ENCODE measurements around the gene PKD1.

Gene PKD1

GRCh38 chr16:2092256-2092620 lies 43.5 kb downstream of the PKD1 start:
- DNase-seq = no peak
- TF ChIP-seq GATA1 (IDR thresholded peaks at IDR 0.05; ENCODE audit: low read depth, low read length) (no peak), POLR2A (IDR thresholded peaks at IDR 0.05; ENCODE audit: low read length) (no peak)

DNA sequence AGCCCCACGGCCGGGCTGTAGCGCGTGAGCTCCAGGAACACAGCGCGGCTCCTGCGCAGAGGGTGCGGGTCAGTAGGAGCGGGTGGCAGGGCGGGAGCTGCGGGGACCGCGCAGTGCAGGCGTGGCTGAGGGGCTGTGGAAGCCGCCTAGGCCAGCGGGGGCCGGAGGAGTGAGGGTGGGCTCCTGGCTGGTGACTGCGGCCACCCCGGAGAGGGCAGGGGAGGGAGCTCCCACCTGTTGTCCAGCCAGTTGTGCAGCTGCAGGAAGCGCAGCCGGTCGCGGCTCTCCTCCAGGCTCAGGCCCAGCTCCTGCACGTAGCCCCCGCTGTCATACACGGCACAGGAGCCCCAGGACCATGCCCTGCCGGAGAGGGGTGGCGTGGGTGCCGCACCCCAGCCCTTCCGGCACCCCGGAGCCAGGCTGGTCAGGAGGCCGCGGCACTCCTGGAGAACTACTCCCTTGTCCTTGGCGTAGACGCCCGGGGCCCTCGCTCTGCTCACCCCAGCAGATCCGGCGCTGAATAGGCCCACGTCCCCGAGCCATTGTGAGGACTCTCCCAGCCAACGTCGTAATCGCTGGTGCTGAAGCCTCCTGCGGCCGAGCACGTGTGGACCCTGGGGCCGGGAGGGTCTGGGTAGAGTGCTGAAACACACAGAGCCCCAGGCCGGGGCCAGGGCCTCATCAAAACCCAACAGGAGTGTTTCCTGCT lies 44.0 kb downstream of the PKD1 start:
- DNase-seq = no peak
- TF ChIP-seq POLR2A (IDR thresholded peaks at IDR 0.05; ENCODE audit: low read length) = no peak

GRCh38 chr16:2090777-2091546 lies 44.7 kb downstream of the PKD1 start:
- TF ChIP-seq GATA1 (IDR thresholded peaks at IDR 0.05; ENCODE audit: low read depth, low read length) (no peak), POLR2A (IDR thresholded peaks at IDR 0.05; ENCODE audit: low read length) (no peak)
- DNase-seq = peak; percentile 68 to 78

DNA sequence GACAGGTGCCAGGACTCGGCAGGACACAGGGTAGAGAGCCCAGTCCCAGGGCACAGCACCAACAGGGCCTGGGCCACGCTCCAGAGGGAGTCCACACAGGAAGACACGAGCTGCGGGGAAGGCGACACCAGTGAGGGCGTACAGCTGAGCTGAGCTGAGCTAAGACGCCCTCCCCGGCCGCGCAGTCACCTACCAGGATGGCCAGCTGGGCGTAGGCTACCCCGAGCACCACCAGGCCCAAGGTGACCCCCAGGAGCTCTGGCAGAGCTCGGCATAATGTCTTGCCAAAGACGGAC lies 45.3 kb downstream of the PKD1 start:
- DNase-seq = no peak
- TF ChIP-seq GATA1 (IDR thresholded peaks at IDR 0.05; ENCODE audit: low read depth, low read length) = no peak
- no peak for TF ChIP-seq POLR2A (IDR thresholded peaks at IDR 0.05; ENCODE audit: low read length)

GRCh38 chr16:2089706-2090480 lies 45.8 kb downstream of the PKD1 start:
- no peak for TF ChIP-seq POLR2A (IDR thresholded peaks at IDR 0.05; ENCODE audit: low read length)
- no peak for TF ChIP-seq GATA1 (IDR thresholded peaks at IDR 0.05; ENCODE audit: low read depth, low read length)
- DNase-seq = no peak

- no peak for DNase-seq
- TF ChIP-seq POLR2A (IDR thresholded peaks at IDR 0.05; ENCODE audit: low read length) = no peak
- TF ChIP-seq GATA1 (IDR thresholded peaks at IDR 0.05; ENCODE audit: low read depth, low read length) = no peak
Measured at GRCh38 chr16:2088759-2089358, 46.8 kb downstream of the PKD1 start.

GRCh38 chr16:2087748-2088631 lies 47.7 kb downstream of the PKD1 start:
- no peak for DNase-seq
- TF ChIP-seq GATA1 (IDR thresholded peaks at IDR 0.05; ENCODE audit: low read depth, low read length) = no peak
- no peak for TF ChIP-seq POLR2A (IDR thresholded peaks at IDR 0.05; ENCODE audit: low read length)

DNA sequence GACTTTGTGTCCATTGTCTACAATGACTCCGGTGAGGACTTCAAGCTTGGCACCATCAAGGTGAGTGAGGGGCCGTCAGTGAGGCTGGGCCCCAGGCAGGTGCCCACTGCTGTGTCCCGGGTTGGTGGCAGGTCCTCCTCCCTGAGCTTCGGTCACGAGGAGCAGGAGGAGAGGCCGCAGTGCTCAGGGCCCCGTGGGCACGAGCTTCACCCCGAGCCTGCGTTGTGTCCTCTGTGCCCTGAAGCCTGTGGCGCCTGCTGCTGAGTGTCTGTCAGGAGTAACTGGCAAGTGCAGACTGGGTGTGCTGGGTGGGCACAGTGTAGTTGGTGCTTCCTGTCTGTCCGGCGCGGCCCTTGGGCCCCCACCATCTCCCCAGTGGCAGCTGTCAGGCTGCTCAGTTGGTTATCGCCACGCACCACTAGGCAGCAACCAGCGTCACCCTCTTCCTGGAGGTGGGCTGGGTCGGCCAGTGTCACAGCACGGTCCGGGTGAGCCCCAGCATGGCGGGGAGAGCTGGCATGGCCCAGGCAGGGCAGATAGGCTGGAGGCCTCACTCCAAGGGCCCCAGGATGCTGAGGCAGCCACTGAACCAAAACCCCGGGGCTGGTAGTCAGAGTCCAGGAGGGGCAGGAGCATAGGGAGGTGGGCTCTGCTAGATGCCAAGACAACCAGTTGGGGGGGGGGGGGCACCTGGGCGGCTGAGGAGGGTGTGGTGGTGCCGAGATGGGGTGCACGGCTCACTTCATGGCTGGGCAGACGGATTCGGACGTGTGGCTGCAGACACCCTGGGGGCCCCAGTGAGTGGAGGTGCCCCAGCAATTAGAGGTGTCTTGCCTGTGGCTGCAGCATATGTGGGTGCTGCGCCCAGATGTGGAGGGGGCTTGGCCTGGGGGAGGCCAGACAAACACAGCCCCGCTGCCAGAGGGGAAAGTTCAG lies 48.6 kb downstream of the PKD1 start:
- DNase-seq = no peak
- TF ChIP-seq GATA1 (IDR thresholded peaks at IDR 0.05; ENCODE audit: low read depth, low read length) = no peak
- TF ChIP-seq POLR2A (IDR thresholded peaks at IDR 0.05; ENCODE audit: low read length) = no peak

DNA sequence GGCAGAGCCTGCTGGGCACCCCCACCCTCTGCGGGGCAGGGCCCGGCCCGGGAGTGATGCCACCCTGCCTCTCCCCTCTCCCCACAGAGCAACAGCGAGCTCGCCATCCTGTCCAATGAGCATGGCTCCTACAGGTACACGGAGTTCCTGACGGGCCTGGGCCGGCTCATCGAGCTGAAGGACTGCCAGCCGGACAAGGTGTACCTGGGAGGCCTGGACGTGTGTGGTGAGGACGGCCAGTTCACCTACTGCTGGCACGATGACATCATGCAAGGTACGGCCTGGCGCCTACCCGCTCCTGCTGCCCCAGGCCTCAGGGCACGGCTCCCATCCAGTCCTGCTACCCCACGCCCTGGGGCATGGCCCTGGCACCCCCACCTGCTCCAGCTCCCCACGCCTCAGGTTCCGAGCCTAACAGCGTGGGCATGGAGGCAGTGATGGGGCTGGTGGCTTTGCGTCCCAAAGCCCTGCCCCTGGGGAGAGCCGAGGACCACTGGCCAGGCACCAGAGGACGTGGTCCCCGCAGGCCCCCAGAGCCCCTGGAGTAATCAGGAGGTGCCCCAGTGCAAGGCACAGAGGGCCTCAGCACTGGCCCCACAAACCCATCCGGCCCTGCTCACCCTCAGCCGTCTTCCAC lies 49.5 kb downstream of the PKD1 start:
- TF ChIP-seq POLR2A (IDR thresholded peaks at IDR 0.05; ENCODE audit: low read length) (no peak), GATA1 (IDR thresholded peaks at IDR 0.05; ENCODE audit: low read depth, low read length) (no peak)
- DNase-seq = no peak

DNA sequence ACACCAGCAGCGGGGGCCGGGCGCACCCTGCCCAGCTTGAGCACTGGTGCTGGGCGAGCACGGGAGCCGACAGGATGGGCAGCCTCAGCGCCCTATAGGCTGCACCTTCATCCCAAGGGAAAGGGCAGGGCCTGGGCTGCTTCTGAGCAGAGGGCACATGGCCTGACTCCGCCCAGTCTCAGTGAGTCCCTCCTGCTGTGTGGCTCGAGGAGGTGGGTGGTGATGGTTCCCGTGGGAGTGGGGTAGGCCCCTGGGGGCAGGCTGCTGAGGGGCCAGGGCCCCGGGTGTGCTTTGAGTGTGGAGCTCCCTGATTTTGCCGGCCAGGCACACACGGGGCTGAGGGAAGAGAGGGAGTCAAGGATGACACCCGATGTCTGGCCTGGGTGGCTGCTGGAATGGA lies 50.0 kb downstream of the PKD1 start:
- DNase-seq = no peak
- TF ChIP-seq GATA1 (IDR thresholded peaks at IDR 0.05; ENCODE audit: low read depth, low read length) = no peak
- TF ChIP-seq POLR2A (IDR thresholded peaks at IDR 0.05; ENCODE audit: low read length) = no peak

- TF ChIP-seq GATA1 (IDR thresholded peaks at IDR 0.05; ENCODE audit: low read depth, low read length) = no peak
- TF ChIP-seq POLR2A (IDR thresholded peaks at IDR 0.05; ENCODE audit: low read length) = no peak
- DNase-seq = no peak
Measured at GRCh38 chr16:2084895-2085625, 50.6 kb downstream of the PKD1 start.
